H1 (cell line): ENCODE measurements around the gene LSM11. TPM values are rescaled to one million over a fixed set of nuclear protein-coding genes. Genes with fewer than 3 reads are reported as not detected.

ENCODE experiments used
- CHD7 ChIP-seq: fragments of 300-600 bp; sonication (generic); IDR thresholded peaks from 2 replicates; pipeline ENCODE4 v1.7.1; 2012; ENCODE audit warnings: low read length, moderate library complexity, mild to moderate bottlenecking, inconsistent platforms; ENCODE audit not compliant: insufficient replicate concordance
- polyA plus RNA-seq, 7 experiments: library from polyadenylated mRNA; depleted of rRNA in 3 of 7; stranded (reverse) in 5 of 7; unstranded in 2 of 7; fragments of >200 nt in 5 of 7; fragments of 200-250 nt in 2 of 7; gene quantifications; 1 replicate in 5 of 7; 2 replicates in 1 of 7; 4 replicates in 1 of 7; pipeline versions ENCODE4 v1.2.1 to v1.2.3, GENCODE V29; 2011 to 2013; ENCODE audit warnings: missing spikeins in 2 of 7, mixed read lengths in 2 of 7
- total RNA-seq: library from RNA; stranded (reverse); fragmentation: NEBNext Ultra II Directional; extraction: Animal tissue kit (Norgen Biotek cat#: 25700); gene quantifications from 2 replicates; pipeline ENCODE4 v1.2.1, GENCODE V29; 2021

LSM11 gene
- total and polyA plus RNA-seq, 2 of the 8 experiments (the other 6 are each of a cell fraction or from before 2014, with no cell fraction given): 1.8 to 3.9 TPM

GRCh38 chr5:157793301-157793700, 49.8 kb downstream of the LSM11 start (continued):
- no peak for TF ChIP-seq CHD7
